Smooth muscle cell (in vitro differentiated cells): ENCODE results near the gene PRELP. TPM values are rescaled to one million over a fixed set of nuclear protein-coding genes. Genes with fewer than 3 reads are reported as not detected.

ENCODE experiments used
- DNase-seq: peaks from one replicate; lab custom pipeline; 2025; ENCODE audit not compliant: unreplicated experiment; lab: John Stamatoyannopoulos, UW
- H2AFZ ChIP-seq: fragments of 200-600 bp; sonication (generic); 2 replicates; pipeline ENCODE4 v1.6.0; 2016; ENCODE audit warnings: antibody characterized with exemption, low read depth, mild to moderate bottlenecking
- H3F3A ChIP-seq: fragments of 200-600 bp; sonication (generic); 2 replicates; pipeline ENCODE4 v1.6.0; 2017; ENCODE audit warnings: antibody characterized with exemption, low read depth
- H3K27ac ChIP-seq: fragments of 200-600 bp; sonication (generic); 2 replicates; pipeline ENCODE4 v1.5.1; 2016; ENCODE audit warnings: low read depth, mild to moderate bottlenecking
- H3K27me3 ChIP-seq: fragments of 200-600 bp; sonication (generic); 2 replicates; pipeline ENCODE4 v1.6.1; 2016; ENCODE audit warnings: low read depth, mild to moderate bottlenecking
- H3K36me3 ChIP-seq: fragments of 200-600 bp; sonication (generic); 2 replicates; pipeline ENCODE4 v1.5.1; 2016; ENCODE audit warnings: low read depth
- H3K4me1 ChIP-seq: fragments of 200-600 bp; sonication (generic); 2 replicates; pipeline ENCODE4 v1.5.1; 2016; ENCODE audit warnings: low read depth
- H3K4me2 ChIP-seq: fragments of 200-600 bp; sonication (generic); 2 replicates; pipeline ENCODE4 v1.6.0; 2016; ENCODE audit warnings: mild to moderate bottlenecking
- H3K4me3 ChIP-seq: fragments of 200-600 bp; sonication (generic); 2 replicates; pipeline ENCODE4 v1.5.1; 2016; ENCODE audit warnings: mild to moderate bottlenecking
- H3K79me2 ChIP-seq: fragments of 200-600 bp; sonication (generic); 2 replicates; pipeline ENCODE4 v1.6.0; 2016; ENCODE audit warnings: low read depth, mild to moderate bottlenecking
- H3K9ac ChIP-seq: fragments of 200-600 bp; sonication (generic); 2 replicates; pipeline ENCODE4 v1.6.0; 2016; ENCODE audit warnings: low read depth
- H3K9me3 ChIP-seq: fragments of 200-600 bp; sonication (generic); replicated peaks from 2 replicates; pipeline ENCODE4 v1.5.1; 2016; ENCODE audit warnings: low read depth
- H4K20me1 ChIP-seq: fragments of 200-600 bp; sonication (generic); 2 replicates; pipeline ENCODE4 v1.6.0; 2016; ENCODE audit warnings: low read depth
- WGBS: methylation state at CpG from one replicate; pipeline ENCODE4 v1.1.7; 2016; ENCODE audit warnings: low lambda C conversion rate; 5-methylcytosine and 5-hydroxymethylcytosine counted together
- polyA plus RNA-seq: library from polyadenylated mRNA; unstranded; fragments of >200 nt; fragmentation: Nextera tagmentation; extraction: Ambion mirVana; gene quantifications from 2 replicates; pipeline ENCODE4 v1.2.1, GENCODE V29; 2016
- total RNA-seq: library from RNA; depleted of rRNA; stranded (reverse); fragments of >200 nt; gene quantifications from 2 replicates; pipeline ENCODE4 v1.2.3, GENCODE V29; 2014
- TF ChIP-seq, protein P1 (sequence below): fragments of 200-600 bp; sonication (generic); IDR thresholded peaks from 2 replicates; pipeline ENCODE4 v1.5.1; 2017; ENCODE audit warnings: borderline replicate concordance, mild to moderate bottlenecking, antibody characterized with exemption; ENCODE audit not compliant: insufficient read depth, poor library complexity, severe bottlenecking

Gene PRELP
- total and polyA plus RNA-seq, 2 experiments from 2014 or later, result 0.04 to 2.1 TPM

DNA sequence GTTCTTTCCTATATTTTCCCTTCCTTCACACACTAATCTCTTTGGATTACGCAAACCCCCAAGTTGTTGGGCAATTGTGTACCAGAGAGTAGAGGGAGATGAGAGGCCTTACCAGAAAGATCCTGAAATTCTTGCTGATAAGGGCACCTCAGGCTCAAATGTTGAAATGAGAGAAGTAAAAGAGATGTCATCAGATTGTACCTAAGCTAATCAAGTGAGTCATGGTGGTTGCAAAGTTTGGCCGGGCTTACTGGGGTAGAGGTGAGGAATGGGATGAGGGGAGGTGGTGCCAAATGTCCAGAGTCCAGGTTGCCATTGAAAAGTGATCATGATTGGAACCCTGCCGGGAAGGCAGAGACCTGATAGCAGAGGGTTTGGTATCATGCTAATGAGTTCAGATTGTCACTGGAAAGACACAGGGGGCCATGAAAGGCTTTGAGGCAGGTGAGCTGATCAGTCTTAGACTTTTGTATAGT lies 61.4 kb downstream of the PRELP start:
- Histone ChIP-seq H3K9me3 (no peaks in the 10 kb centered on the region), H3K4me2 (peak overlapping the region; percentile 43), H3K27ac (peak overlapping the region; percentile 87), H3K79me2 (no peaks in the 10 kb centered on the region), H3K36me3 (no peaks in the 10 kb centered on the region), H4K20me1 (no peaks in the 10 kb centered on the region), H3K27me3 (no peaks in the 10 kb centered on the region), H3K4me3 (no peak overlapping the region), H3K4me1 (no peaks in the 10 kb centered on the region), H2AFZ (no peak overlapping the region), H3F3A (peaks cover 22% of the 10 kb centered on the region), H3K9ac (no peak overlapping the region)
- WGBS, result 48% methylated on average over 3 of the region's 3 CpGs
- no peak for DNase-seq
- TF ChIP-seq, protein P1, sequence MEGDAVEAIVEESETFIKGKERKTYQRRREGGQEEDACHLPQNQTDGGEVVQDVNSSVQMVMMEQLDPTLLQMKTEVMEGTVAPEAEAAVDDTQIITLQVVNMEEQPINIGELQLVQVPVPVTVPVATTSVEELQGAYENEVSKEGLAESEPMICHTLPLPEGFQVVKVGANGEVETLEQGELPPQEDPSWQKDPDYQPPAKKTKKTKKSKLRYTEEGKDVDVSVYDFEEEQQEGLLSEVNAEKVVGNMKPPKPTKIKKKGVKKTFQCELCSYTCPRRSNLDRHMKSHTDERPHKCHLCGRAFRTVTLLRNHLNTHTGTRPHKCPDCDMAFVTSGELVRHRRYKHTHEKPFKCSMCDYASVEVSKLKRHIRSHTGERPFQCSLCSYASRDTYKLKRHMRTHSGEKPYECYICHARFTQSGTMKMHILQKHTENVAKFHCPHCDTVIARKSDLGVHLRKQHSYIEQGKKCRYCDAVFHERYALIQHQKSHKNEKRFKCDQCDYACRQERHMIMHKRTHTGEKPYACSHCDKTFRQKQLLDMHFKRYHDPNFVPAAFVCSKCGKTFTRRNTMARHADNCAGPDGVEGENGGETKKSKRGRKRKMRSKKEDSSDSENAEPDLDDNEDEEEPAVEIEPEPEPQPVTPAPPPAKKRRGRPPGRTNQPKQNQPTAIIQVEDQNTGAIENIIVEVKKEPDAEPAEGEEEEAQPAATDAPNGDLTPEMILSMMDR, result no peak

DNA sequence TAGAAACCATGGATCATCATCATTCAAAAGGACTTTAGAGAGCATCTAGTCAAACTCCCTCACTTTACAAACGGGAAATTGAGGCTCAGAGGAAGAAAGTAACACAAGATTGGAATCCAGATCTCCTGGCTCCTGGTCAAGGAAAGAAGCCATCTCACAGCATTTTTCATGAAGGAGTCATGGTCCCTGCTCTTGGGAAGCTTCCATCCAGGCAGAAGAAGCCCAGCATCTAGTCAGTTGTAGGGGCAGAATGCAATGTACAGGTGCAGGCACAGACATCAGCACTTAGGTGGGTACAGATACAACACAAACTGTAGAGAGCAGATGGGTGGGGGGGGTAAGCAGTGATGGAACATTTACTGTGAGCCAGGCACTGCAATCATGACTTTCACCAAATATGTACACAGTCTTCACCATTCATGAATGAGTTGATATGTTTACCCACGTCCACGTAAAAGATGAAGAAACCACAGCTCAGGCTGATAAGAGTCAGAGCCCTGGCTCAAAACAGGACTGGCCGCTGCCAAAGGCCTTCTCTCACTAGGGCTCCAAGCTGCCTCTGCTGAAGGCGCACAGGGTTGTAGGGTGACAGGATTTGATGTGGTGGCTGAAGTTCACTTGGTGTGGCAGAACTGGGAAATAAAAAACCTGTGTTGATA lies 62.3 kb downstream of the PRELP start:
- Histone ChIP-seq H3K4me3 (no peak overlapping the region), H3K27ac (peak overlapping the region; percentile 87), H3K9ac (no peak overlapping the region), H3K79me2 (no peaks in the 10 kb centered on the region), H3K4me2 (no peak overlapping the region), H3K4me1 (no peaks in the 10 kb centered on the region), H3K27me3 (no peaks in the 10 kb centered on the region), H3K36me3 (no peaks in the 10 kb centered on the region), H2AFZ (no peak overlapping the region), H3F3A (peaks cover 22% of the 10 kb centered on the region), H4K20me1 (no peaks in the 10 kb centered on the region), H3K9me3 (no peaks in the 10 kb centered on the region)
- DNase-seq, result no peak
- 43% methylated on average over 5 of the region's 5 CpGs for WGBS
- TF ChIP-seq, protein P1, result no peak

DNA sequence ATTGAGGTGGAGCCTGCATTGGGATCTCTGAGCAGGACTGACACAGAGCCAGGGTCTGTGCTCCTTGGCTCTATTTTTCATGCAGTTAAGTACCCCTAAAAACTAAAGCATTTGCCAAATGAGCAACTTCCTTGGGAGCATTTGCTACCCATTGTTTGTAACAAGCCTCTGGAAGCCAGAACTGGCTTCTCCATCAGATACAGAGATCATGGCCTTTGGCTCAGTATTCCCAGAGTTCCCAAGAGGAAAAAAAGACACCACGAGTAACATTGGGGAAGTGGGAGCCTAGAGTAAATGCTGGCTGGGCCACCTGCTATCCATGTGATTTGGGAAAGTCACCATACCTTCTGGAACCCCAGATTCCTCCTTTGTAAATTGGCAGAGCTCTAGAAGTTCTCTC lies 63.1 kb downstream of the PRELP start:
- Histone ChIP-seq H4K20me1 (no peaks in the 10 kb centered on the region), H3K27ac (no peak overlapping the region), H3K9me3 (no peaks in the 10 kb centered on the region), H3K27me3 (no peaks in the 10 kb centered on the region), H3K79me2 (no peaks in the 10 kb centered on the region), H3K4me1 (no peaks in the 10 kb centered on the region), H2AFZ (no peak overlapping the region), H3K4me2 (no peak overlapping the region), H3F3A (peaks cover 17% of the 10 kb centered on the region), H3K36me3 (no peaks in the 10 kb centered on the region), H3K4me3 (no peak overlapping the region), H3K9ac (no peak overlapping the region)
- DNase-seq, result no peak
- TF ChIP-seq, protein P1, result no peak
- WGBS, result 82% methylated on average over 1 of the region's 1 CpG
